ENCODE results near the gene C1orf94.

The C1orf94 gene

DNA sequence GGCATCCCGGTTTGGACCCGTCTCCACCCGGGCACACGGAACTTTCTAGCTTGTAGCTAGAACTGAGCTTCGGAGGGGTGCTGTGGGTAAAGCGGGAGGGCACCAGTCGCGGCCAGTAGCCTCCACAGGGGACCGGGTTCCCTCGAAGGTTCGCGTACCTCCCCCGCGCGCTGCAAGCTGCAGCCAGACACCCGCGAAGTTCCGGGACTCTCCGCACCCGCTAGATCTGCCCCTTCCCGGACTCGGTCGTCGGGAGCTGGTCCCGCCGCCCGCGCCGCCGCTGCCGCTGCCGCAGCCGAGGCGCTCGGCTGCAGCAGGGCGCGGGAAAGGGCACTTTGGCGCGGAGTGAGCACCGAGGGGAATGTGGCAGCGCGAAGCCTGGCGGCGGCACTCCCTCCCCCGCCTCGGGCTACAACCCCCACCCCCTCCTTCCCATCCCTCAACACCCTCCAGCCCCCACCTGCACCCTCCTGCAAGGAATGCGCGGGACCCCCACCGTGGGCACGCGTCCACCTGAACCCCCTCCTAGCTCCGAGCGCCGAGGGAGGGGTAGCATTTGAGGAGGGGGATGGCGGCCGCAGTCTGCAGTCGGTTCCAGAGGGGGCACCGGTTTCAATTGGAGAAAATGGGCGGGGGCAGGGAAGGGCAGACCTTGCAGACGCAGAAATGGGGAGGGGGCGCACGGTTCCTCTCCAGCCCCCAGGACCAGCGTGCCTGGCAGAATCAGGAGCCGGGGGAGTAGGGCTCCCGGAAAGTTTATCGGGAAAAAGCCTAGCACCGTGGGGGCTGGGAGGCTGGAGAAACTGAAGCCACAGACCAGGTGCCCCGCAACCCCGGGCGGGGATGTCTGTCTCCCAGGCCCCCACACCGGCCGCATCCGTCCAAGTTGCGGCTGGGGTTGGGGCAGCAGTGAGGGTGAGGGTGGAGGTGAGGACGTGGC lies 12.6 kb upstream of the C1orf94 start:
- H3K4me3 ChIP-seq (replicated peaks; ENCODE audit: low read depth, low read length): peak overlapping the region; percentile 53
- DNase-seq (ENCODE audit: extremely low read depth, low read depth): no peak

DNA sequence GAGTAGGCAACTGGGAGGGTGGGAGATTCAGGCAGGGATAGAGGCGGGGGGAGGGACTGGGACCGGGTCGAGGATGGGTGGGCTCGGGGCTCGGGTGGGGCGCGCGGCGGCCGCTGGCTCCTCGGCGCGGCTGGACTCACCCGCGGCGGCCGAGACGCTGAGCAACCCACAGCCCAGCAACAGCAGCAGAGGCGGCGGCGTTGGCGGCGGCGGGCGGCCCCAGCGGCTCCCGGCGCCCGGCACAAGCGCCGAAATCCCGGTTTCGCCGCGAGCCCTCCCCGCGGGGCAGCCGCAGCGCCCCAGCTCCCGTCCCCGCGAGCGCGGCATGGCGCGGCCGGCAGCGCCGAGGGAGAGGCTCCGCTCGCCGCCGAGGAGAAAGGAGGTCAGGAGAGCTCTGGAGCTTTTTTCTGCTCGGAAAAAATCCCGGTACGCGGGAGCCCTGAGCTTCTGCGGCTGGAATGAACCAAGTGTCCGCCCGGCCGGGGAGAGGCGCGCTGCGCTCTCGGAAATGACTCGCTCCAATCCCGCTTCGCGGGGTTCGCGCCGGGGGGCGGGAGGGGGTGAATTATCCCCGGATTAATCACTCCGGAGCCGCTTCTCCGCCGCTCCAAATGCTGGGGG lies 11.8 kb upstream of the C1orf94 start, which contains the start of gene CSMD2:
Gene CSMD2, minus strand, starts transcription at position 460 of the 621 bp plus-strand sequence. Its CDS starts 133 bp downstream, at position 327.
- peak within 1 kb of the TSS; percentile 53 for H3K4me3 ChIP-seq (replicated peaks; ENCODE audit: low read depth, low read length)
- DNase-seq (ENCODE audit: extremely low read depth, low read depth): no peak
- TF ChIP-seq, protein P1, sequence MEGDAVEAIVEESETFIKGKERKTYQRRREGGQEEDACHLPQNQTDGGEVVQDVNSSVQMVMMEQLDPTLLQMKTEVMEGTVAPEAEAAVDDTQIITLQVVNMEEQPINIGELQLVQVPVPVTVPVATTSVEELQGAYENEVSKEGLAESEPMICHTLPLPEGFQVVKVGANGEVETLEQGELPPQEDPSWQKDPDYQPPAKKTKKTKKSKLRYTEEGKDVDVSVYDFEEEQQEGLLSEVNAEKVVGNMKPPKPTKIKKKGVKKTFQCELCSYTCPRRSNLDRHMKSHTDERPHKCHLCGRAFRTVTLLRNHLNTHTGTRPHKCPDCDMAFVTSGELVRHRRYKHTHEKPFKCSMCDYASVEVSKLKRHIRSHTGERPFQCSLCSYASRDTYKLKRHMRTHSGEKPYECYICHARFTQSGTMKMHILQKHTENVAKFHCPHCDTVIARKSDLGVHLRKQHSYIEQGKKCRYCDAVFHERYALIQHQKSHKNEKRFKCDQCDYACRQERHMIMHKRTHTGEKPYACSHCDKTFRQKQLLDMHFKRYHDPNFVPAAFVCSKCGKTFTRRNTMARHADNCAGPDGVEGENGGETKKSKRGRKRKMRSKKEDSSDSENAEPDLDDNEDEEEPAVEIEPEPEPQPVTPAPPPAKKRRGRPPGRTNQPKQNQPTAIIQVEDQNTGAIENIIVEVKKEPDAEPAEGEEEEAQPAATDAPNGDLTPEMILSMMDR (IDR thresholded peaks at IDR 0.05; ENCODE audit: low read depth, low read length, missing control alignments): no peak

More for the DNA sequence above, 12.6 kb upstream of the C1orf94 start:
- TF ChIP-seq, protein P1 (IDR thresholded peaks at IDR 0.05; ENCODE audit: low read depth, low read length, missing control alignments): no peak

DNA sequence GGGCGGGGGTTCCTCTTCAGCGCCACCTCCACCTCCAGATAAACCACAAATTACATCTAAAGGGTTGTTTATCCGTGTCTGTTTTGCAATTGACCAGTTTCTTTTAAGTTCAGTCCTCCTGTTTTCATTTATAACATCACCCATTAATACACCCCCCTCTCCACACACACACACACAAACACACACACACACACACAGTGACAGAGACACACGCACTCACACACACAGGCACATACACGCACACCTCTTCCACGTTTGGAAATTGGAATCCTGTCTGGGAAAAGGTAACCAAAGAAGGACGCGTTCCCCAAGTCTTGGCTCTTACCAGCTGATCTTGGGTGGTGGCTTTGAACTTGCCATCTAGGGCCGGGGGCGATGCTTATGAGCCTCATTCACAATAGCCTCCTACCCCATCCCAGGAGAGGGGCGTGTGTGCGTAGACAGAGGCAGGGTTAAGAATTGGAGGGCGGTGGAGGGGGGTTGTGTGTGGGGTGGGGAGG lies 11.2 kb upstream of the C1orf94 start:
- no peak for DNase-seq (ENCODE audit: extremely low read depth, low read depth)
- TF ChIP-seq, protein P1 (IDR thresholded peaks at IDR 0.05; ENCODE audit: low read depth, low read length, missing control alignments): no peak
- H3K4me3 ChIP-seq (replicated peaks; ENCODE audit: low read depth, low read length): peak overlapping the region; percentile 53

- TF ChIP-seq, protein P1 (IDR thresholded peaks at IDR 0.05; ENCODE audit: low read depth, low read length, missing control alignments): no peak
- peak overlapping the region; percentile 13; the same call in 1 of the 2 replicates for H3K4me3 ChIP-seq (replicated peaks; ENCODE audit: low read depth, low read length)
- no peak for DNase-seq (ENCODE audit: extremely low read depth, low read depth)
Measured at GRCh38 chr1:34166191-34166624, 10.5 kb upstream of the C1orf94 start.

DNA sequence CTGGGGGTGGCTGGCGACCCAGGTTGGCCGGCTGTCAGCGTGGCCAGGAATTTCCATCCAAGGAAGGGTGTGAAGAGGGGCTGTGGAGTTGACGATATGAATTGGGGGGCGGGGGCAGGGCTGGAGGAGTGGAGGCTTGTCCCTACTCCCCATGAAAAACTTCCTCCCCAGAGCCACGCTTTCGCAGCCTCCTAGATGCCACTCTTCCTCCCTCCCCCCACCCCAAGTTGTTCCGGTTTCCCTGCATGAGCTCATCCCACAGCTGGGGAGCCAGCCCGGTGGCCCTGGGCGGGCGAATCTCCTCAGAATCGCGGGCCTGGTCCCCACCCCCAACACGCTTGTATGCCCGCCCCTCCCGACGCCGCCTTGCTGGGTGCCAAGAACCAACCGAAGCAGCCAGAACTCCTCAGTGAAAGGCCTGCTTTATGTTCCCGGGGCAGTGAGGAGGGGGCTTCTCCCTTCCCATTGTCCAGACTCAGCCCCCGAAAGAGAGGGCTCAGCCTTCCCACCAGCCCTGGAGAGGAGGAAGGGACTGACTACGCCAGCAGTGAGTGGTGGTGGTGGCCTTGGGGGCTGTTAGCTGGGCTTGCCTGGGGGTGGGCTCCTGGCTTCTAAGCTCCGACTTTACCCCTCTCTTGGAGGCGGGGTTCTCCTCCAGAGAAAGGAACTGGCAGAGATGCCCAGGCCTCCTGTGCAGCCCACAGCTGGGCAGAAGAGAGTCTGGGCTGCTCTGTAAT lies 9.9 kb upstream of the C1orf94 start:
- peak overlapping the region; percentile 13; the same call in 1 of the 2 replicates for H3K4me3 ChIP-seq (replicated peaks; ENCODE audit: low read depth, low read length)
- no peak for DNase-seq (ENCODE audit: extremely low read depth, low read depth)
- TF ChIP-seq, protein P1 (IDR thresholded peaks at IDR 0.05; ENCODE audit: low read depth, low read length, missing control alignments): no peak

DNA sequence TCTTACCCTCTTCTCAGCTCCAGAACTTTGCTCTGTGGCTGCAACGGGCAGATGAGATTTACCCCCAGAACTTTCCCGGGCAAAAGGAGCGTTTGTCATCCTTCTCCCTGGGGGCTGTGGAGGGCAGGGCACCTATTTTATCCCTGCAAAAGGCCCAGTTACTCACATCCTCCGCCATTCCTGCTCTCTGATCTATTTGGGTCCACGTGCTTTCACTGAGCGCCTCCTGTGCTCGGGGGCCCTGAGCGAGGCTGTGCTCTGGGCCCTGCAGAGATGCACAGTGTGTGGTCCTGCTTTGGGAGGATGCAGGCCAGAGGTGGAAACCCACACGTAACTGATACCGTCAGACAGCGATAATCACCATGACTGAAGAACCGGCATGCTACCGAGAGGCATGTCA lies 9.3 kb upstream of the C1orf94 start:
- no peak for DNase-seq (ENCODE audit: extremely low read depth, low read depth)
- TF ChIP-seq, protein P1 (IDR thresholded peaks at IDR 0.05; ENCODE audit: low read depth, low read length, missing control alignments): no peak
- no peak overlapping the region for H3K4me3 ChIP-seq (replicated peaks; ENCODE audit: low read depth, low read length)

Data from HFF-Myc (cell line).